TTC549 (cell line): ENCODE results near the gene PARD3B.

ENCODE experiments used
- FAIRE-seq: peaks from 2 replicates; lab custom pipeline; 2012; peaks lifted over from hg19 to GRCh38; lab: Jason Lieb, UNC

Gene PARD3B

GRCh38 chr2:205066081-205066480 is 520.8 kb downstream of the PARD3B start:
- FAIRE-seq: no peak

- no peak for FAIRE-seq
Measured at GRCh38 chr2:205069928-205070327, 524.7 kb downstream of the PARD3B start.

DNA sequence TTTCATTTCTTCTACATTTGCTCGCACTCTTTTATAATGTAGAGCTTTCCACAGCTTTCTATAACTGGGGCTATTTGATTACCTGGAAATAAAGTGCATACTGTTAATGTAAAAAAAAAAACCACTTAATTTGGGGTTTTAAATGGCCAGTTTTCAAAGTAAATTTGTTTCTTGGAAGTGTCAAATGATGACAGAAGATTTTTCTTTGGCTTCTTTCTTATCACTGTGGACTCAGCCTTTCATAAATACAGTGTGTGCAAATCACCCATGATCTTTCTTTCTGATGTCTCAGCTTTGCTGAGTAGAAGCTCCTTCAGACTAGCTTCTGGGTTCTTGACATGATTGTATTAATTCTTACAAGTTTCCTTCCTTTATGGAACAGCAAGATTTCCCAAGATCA is 525.6 kb downstream of the PARD3B start:
- no peak for FAIRE-seq

DNA sequence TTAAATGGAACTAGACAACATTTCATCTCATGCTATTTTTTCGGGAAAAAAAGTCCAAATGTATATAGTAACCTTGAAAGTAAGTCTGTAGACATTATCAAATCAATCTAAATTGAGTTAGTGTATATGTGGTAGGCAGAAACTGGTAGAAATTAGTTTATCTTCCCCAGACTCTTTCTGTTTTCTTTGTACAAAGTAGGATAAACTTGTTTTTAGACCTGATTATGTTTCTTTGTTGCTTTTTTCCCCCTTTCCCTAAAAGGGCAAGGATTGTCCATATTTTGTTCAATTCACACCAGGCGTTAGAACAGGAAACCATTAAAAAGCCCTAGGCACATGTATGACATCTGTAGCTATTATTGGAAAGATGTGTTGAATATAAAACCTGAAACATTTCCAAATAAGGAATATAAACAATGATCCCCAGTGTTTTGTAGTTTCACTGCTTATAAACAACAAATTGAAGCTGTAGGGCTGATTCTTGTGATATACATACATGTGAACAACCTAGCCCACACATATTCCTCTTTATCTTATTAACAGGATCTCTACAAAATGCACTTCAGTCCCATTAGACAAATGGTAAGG is 528.3 kb downstream of the PARD3B start:
- no peak for FAIRE-seq

DNA sequence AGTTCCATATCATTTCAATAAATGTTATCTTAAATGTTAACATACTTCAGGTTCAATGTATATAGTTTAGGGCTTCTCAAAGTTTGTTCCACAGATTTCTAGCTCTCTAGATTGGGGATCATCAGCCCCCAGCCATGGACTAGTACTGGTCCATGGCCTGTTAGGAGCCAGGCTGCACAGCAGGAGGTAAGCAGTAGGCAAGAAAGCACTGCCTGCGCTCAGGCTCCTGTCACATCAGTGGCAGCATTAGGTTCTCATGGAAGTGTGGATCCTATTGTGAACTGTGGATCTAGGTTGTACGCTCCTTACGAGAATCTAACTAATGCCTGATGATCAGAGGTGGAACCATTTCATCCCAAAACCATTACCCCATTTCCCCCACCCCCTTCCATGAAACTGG is 531.1 kb downstream of the PARD3B start:
- no peak for FAIRE-seq

DNA sequence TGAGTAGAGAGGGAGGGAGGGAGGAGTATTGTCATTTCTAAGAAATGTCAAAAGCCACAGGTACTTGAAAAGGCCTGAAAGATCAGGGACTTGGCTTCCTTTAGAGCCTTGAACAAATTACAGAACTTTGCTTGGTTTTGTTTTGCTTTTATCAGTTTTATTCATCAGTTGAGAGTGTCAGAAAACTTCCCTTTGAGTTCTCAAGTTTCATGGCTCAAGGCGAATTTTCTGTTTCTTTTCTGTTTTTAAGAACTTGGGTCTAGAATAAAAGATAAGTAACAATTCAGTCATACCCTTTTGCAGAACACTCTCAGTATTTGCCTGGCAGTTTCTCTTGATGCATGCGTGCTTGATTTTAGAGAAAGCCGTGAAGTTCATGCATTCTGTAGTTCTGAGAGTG is 531.9 kb downstream of the PARD3B start:
- no peak for FAIRE-seq

DNA sequence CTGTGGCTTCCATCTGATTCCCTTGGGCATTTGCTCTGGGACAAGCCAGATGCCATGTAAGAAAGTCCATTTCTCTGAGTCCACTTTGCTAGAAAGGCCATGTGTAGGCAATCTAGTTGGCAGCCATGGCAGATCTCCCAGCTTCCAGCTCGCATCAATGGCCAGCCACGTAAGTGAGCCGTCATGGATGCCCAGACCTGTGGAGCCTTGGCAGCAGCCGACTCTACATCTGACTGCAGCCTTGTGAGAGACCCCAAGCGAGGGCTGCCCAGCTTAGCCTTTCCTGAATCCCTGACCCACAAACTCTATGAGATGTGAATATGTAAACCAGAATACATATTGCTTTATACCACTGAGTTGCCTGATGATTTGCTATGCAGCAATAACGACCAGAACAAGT is 533.5 kb downstream of the PARD3B start:
- no peak for FAIRE-seq

GRCh38 chr2:205079173-205079572 is 533.9 kb downstream of the PARD3B start:
- no peak for FAIRE-seq

GRCh38 chr2:205086662-205087061 is 541.4 kb downstream of the PARD3B start:
- no peak for FAIRE-seq

DNA sequence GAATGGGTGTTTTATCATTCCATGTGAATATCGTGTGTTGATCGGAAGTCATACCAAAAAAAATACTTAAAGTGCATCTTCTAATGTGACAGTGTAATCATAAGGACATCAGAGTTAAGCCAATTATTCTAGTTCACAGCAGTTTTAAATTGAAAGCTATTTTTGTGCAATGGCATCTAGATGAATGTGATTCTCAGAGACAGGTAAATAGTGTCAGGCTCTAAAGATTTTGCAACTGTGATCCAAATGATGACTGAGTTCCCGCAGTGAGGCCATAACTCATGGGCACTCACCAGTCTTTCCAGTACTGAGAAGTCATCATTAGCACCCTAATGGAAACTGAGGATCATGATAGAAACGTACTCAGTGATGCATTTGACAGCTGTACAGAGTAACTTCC is 542.6 kb downstream of the PARD3B start:
- no peak for FAIRE-seq

DNA sequence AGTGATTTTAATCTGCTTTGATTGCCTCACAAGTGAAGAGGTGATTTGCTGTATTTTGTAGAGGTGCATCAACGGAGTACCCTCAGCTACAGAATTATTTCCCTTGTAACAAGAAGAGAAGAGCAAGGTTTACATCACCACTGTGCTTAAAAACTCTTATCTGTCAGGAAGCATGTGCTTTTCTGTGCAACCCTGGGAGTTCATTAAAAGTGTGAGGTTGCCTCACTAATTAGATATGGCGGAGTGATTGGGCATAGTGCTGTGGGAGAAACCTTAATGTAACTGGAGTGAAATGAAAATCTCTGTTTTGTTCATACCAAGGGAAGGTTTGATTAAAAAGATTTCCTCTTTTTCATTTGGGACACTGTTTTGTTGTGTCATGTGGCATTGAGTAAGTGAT is 544.7 kb downstream of the PARD3B start:
- FAIRE-seq: no peak

DNA sequence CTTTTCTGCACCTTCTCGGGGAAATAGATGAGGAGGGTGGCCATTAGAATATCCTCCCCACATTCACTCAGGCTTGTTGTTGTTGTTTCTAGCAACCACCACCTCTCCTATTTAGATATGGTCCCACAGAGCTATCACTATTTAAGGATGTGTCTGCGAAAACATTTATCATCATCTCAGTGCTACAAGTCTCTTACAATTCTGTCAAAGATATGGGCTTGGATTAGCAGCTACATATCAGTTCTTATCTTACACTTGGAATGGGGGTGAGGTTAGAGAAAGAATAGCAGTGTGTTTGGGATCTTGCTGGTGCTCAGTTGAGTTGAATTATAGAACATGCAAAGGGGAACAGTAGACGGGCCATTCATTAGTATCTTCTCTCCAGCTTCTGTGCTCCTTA is 546.1 kb downstream of the PARD3B start:
- no peak for FAIRE-seq

DNA sequence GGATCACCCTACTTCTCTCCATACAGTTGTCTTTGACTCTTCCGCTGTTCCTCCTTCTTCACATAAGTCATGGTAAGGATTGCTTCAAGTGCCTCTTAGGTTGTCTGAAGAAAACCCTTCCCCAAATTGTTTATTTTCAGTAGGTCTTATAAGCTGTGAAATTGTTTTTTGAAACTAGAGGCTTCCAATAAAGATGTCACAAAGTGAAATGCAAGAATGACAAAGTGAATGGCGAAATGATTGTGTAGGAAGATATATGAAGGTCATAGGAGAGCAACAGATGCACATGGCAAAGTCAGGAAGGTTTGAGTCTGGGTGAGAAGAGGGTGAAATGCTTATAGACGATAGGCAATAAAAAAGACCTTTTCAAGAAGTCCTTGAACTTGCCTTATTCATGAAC is 548.8 kb downstream of the PARD3B start:
- FAIRE-seq: no peak

- FAIRE-seq: no peak
Measured at GRCh38 chr2:205103699-205104098, 558.4 kb downstream of the PARD3B start.

GRCh38 chr2:205107810-205108209 is 562.5 kb downstream of the PARD3B start:
- no peak for FAIRE-seq

DNA sequence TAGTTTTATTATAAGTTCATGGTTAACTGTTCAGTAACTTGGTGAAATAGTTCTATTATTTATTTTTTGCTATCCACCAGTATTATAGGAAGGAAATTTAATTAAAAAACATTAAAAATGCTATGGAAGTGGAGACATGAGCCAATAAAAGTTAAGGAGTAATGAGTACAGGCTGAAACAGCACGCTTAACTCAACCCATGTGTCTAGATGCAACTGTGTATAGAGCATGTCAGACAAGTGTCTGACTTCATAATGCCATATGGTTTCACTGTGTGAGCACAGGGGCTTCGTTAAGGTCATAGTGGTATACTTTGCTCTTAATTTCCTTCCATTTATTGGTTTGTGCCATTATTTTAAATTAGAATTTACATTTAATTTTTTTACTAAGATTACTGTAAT is 570.2 kb downstream of the PARD3B start:
- no peak for FAIRE-seq

GRCh38 chr2:205117125-205117524 is 571.9 kb downstream of the PARD3B start:
- FAIRE-seq: no peak

GRCh38 chr2:205119136-205119535 is 573.9 kb downstream of the PARD3B start:
- no peak for FAIRE-seq

DNA sequence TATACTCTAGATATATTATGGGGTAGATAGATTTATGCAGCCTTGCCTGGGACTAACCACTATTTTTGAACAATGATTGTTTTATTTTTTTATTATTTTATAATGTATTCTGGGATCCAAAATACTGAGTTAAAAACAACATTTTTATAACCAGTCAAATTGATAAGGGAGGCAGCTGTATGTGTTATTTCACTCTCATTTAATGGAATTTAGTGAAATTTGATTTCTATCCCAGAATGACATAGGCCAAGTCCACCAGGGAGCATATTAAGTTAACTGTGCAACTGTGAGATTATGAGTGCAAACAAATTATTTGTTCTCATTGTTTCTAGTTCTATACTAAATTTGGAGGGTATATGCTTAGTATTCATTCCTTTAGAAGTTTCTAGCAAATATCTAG is 583.5 kb downstream of the PARD3B start:
- FAIRE-seq: no peak

GRCh38 chr2:205129531-205129930 is 584.3 kb downstream of the PARD3B start:
- no peak for FAIRE-seq

DNA sequence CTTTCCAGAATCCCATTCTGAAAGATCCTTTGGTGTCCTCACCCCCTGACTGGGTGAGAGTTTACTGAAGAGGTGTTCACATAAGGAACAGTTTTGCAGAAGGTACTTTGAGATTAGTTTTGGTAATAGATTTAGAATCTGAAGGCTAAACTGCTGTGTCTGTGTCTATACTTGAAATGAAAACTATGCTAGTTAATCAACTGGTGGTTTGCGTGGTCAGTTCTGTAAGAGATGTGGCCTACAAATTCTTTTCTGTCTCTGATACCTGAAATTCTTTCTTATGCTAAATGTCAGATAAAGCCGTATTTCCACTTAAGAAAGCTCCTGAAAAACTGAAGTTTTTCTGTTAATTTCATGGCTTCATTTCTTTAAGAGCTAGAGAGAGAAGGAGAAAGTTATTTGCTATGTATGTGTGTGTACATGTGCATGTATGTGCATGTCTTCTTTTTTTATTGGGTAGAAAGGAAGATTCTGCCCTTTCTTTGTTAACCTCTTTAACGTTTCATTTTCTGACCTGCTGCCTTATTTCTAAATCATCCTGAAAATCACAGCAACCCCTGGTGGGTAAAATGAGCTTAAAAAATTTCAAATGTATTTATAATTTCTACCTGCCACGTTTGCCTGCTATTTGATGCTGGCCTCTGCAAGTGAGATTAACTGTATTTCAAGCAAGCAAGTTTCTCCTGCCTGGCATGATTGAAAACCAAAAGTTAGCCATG is 585.0 kb downstream of the PARD3B start:
- no peak for FAIRE-seq

GRCh38 chr2:205133544-205133943 is 588.3 kb downstream of the PARD3B start:
- no peak for FAIRE-seq

- FAIRE-seq: no peak
Measured at GRCh38 chr2:205138735-205139134, 593.5 kb downstream of the PARD3B start.

- no peak for FAIRE-seq
Measured at GRCh38 chr2:205139822-205140463, 594.7 kb downstream of the PARD3B start.
